ENCODE measurements around the gene RSPO4.
"Not testable (repeated sequence)": the region's sequence is repeated elsewhere in the genome, so short reads cannot be mapped to it uniquely, and the experiment has no call there.

RSPO4 gene

GRCh38 chr20:1001911-1002681, at the start of gene RSPO4:
TSS of gene RSPO4 (minus strand) at chr20:1002311. CDS start at chr20:1002164, 147 bp downstream.
- Mint-ChIP-seq H3K27ac (no peak within 1 kb of the TSS), H3K27me3 (ENCODE audit: low read depth) (peaks cover 49% of the 10 kb centered on the region)

GRCh38 chr20:1050440-1050839, 48.3 kb upstream of the RSPO4 start:
- Mint-ChIP-seq H3K36me3 (ENCODE audit: low read depth) (no peaks in the 10 kb centered on the region), H3K9me3 (no peaks in the 10 kb centered on the region), H3K4me3 (no peak overlapping the region), H3K27me3 (ENCODE audit: low read depth) (no peaks in the 10 kb centered on the region), H3K4me1 (ENCODE audit: low read depth) (no peaks in the 10 kb centered on the region), H3K27ac (no peak overlapping the region)

More at GRCh38 chr20:1001911-1002681, at the start of gene RSPO4:
- peaks cover 5% of the 10 kb centered on the region for H3K4me1 Mint-ChIP-seq (ENCODE audit: low read depth)
- H3K9me3 Mint-ChIP-seq, result no peaks in the 10 kb centered on the region
- H3K36me3 Mint-ChIP-seq (ENCODE audit: low read depth), result no peaks in the 10 kb centered on the region
- H3K4me3 Mint-ChIP-seq, result peak within 1 kb of the TSS; percentile 38

- H3K27ac Mint-ChIP-seq, result no peak overlapping the region
- no peaks in the 10 kb centered on the region for H3K36me3 Mint-ChIP-seq (ENCODE audit: low read depth)
- H3K27me3 Mint-ChIP-seq (ENCODE audit: low read depth), result no peaks in the 10 kb centered on the region
- H3K4me3 Mint-ChIP-seq, result no peak overlapping the region
- H3K9me3 Mint-ChIP-seq, result no peaks in the 10 kb centered on the region
- H3K4me1 Mint-ChIP-seq (ENCODE audit: low read depth), result no peaks in the 10 kb centered on the region
Observed at GRCh38 chr20:1045860-1046418, 43.8 kb upstream of the RSPO4 start.

DNA sequence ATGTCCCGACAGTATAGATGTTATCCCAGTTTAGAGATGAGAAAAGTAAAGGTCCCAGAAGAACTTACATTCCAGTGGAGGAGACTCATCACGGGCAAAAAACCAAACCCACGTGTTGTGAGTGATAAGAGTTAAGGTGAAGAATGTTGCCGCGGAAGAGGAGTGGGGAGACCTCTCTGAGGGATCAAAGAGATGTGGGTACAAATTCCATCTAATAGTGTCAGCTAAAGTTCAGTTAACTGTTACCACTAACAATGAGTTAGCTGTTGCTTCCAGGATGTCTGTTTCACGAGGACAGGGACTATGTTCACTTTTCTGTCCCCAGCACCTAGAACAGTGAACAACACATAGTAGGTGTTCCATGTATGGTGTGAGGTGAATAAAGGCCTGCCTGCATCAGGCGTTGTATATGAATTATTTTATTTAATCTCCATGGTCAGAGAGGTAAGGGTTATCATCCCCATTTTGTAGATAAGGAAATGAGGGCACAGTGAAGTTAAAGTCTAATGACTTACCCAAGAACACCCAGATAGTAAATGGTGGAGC, 39.8 kb upstream of the RSPO4 start:
- no peaks in the 10 kb centered on the region for H3K9me3 Mint-ChIP-seq
- H3K27ac Mint-ChIP-seq, result no peak overlapping the region
- H3K4me1 Mint-ChIP-seq (ENCODE audit: low read depth), result no peaks in the 10 kb centered on the region
- no peaks in the 10 kb centered on the region for H3K36me3 Mint-ChIP-seq (ENCODE audit: low read depth)
- H3K27me3 Mint-ChIP-seq (ENCODE audit: low read depth), result no peaks in the 10 kb centered on the region
- H3K4me3 Mint-ChIP-seq, result no peak overlapping the region

- no peaks in the 10 kb centered on the region for H3K36me3 Mint-ChIP-seq (ENCODE audit: low read depth)
- H3K27ac Mint-ChIP-seq, result no peak overlapping the region
- H3K4me3 Mint-ChIP-seq, result no peak overlapping the region
- H3K27me3 Mint-ChIP-seq (ENCODE audit: low read depth), result no peaks in the 10 kb centered on the region
- no peaks in the 10 kb centered on the region for H3K4me1 Mint-ChIP-seq (ENCODE audit: low read depth)
- H3K9me3 Mint-ChIP-seq, result no peaks in the 10 kb centered on the region
Observed at GRCh38 chr20:1038205-1038604, 36.1 kb upstream of the RSPO4 start.

DNA sequence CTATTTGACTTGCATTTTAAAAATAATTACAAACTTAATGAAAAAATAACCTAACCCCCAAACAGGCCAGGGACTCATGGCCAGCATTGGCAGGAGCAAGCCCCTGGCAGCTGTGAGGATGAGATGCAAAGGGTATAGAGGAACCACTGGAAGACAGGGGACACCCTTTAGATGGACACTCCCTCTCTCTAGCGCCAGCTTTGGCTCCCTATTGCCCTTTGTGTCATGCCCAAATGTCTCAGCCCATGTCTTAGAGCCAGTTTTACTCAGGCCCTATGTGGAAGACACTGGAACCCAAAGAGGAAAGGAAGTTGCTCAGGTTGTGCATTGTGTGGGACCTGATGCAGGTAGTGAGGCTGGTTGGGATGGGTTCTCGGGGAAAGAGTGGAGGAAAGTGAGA, 34.9 kb upstream of the RSPO4 start:
- Mint-ChIP-seq H3K4me1 (ENCODE audit: low read depth) (no peaks in the 10 kb centered on the region), H3K27ac (no peak overlapping the region), H3K36me3 (ENCODE audit: low read depth) (no peaks in the 10 kb centered on the region), H3K4me3 (no peak overlapping the region), H3K9me3 (no peaks in the 10 kb centered on the region), H3K27me3 (ENCODE audit: low read depth) (no peaks in the 10 kb centered on the region)

GRCh38 chr20:1035466-1035865, 33.4 kb upstream of the RSPO4 start:
- no peak overlapping the region for H3K27ac Mint-ChIP-seq
- no peaks in the 10 kb centered on the region for H3K36me3 Mint-ChIP-seq (ENCODE audit: low read depth)
- no peaks in the 10 kb centered on the region for H3K9me3 Mint-ChIP-seq
- H3K4me1 Mint-ChIP-seq (ENCODE audit: low read depth), result no peaks in the 10 kb centered on the region
- H3K27me3 Mint-ChIP-seq (ENCODE audit: low read depth), result no peaks in the 10 kb centered on the region
- H3K4me3 Mint-ChIP-seq, result no peak overlapping the region

DNA sequence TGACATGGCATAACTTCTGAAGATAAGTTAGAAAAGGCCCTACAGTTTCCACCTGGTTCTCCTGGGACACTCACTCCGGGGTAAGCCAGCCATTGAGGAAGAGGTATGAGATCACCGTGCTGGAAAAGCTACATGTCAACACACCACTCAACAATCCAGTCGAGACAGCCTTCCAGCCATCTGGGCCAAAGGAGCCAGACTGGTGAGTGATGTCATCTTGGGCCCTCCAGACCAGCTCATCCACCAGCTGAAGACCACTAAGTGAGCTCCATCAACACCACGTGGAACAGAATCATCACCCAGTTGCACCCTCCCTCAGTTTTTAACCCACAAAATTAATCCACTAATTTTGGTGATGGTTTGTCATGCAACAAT, 32.3 kb upstream of the RSPO4 start:
- H3K27me3 Mint-ChIP-seq (ENCODE audit: low read depth), result no peaks in the 10 kb centered on the region
- no peaks in the 10 kb centered on the region for H3K9me3 Mint-ChIP-seq
- H3K27ac Mint-ChIP-seq, result no peak overlapping the region
- H3K4me1 Mint-ChIP-seq (ENCODE audit: low read depth), result no peaks in the 10 kb centered on the region
- H3K4me3 Mint-ChIP-seq, result no peak overlapping the region
- H3K36me3 Mint-ChIP-seq (ENCODE audit: low read depth), result no peaks in the 10 kb centered on the region

- Mint-ChIP-seq H3K27me3 (ENCODE audit: low read depth) (no peaks in the 10 kb centered on the region), H3K4me3 (no peak overlapping the region), H3K36me3 (ENCODE audit: low read depth) (no peaks in the 10 kb centered on the region), H3K9me3 (no peaks in the 10 kb centered on the region), H3K27ac (no peak overlapping the region), H3K4me1 (ENCODE audit: low read depth) (no peaks in the 10 kb centered on the region)
Observed at GRCh38 chr20:1033751-1034414, 31.8 kb upstream of the RSPO4 start.

- Mint-ChIP-seq H3K9me3 (no peaks in the 10 kb centered on the region), H3K4me3 (no peak overlapping the region), H3K27ac (no peak overlapping the region)
Observed at GRCh38 chr20:1029980-1030379, 27.9 kb upstream of the RSPO4 start.

GRCh38 chr20:1026214-1026613, 24.1 kb upstream of the RSPO4 start:
- not testable (repeated sequence) for H3K4me3 Mint-ChIP-seq; H3K4me1 Mint-ChIP-seq (ENCODE audit: low read depth)

More at GRCh38 chr20:1029980-1030379, 27.9 kb upstream of the RSPO4 start:
- H3K36me3 Mint-ChIP-seq (ENCODE audit: low read depth), result no peaks in the 10 kb centered on the region
- H3K4me1 Mint-ChIP-seq (ENCODE audit: low read depth), result no peaks in the 10 kb centered on the region
- no peaks in the 10 kb centered on the region for H3K27me3 Mint-ChIP-seq (ENCODE audit: low read depth)

DNA sequence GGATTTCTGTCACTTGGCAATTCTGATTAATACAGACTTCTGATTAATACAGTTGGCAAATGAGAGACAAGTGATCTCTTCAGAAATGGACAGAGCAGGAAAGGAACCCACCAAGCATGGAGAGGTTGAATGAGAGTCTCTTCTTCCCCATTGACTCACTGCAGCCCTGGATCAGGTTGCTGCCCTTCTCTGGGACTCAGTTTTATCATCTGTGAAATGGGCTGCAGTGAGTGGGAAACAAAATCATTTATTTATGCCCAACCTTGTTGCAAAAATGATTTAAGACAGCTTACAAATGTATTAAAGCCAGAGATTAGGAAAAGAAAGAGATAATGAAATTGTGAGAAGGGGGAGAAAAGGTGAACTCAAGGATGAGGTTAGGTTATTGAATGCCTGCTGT, 20.8 kb upstream of the RSPO4 start:
- Mint-ChIP-seq H3K4me3 (no peak overlapping the region), H3K36me3 (ENCODE audit: low read depth) (no peaks in the 10 kb centered on the region), H3K27me3 (ENCODE audit: low read depth) (peaks cover 8% of the 10 kb centered on the region), H3K27ac (no peak overlapping the region), H3K4me1 (ENCODE audit: low read depth) (no peaks in the 10 kb centered on the region), H3K9me3 (no peaks in the 10 kb centered on the region)

More at GRCh38 chr20:1026214-1026613, 24.1 kb upstream of the RSPO4 start:
- not testable (repeated sequence) for H3K27me3 Mint-ChIP-seq (ENCODE audit: low read depth); H3K9me3 Mint-ChIP-seq; H3K27ac Mint-ChIP-seq; H3K36me3 Mint-ChIP-seq (ENCODE audit: low read depth)

GRCh38 chr20:1020614-1021013, 18.5 kb upstream of the RSPO4 start:
- Mint-ChIP-seq H3K4me3 (no peak overlapping the region), H3K4me1 (ENCODE audit: low read depth) (no peaks in the 10 kb centered on the region)

DNA sequence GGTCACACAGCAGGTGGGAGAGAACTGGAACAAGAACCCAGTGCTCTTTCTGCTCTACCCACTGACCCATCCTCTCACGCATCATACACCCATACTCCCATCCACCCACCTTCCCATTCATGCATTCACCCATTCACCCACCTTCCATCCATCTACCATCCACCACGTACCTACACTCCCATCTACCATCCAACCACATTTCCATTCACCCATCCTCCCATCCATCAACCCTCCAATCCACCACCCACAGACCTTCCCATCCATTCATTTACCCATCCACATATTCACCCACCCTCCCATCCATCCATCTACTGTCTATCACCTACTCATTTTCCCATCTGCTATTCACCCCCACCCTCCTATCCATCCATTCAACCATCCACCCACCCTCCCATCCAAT, 17.2 kb upstream of the RSPO4 start:
- no peaks in the 10 kb centered on the region for H3K4me1 Mint-ChIP-seq (ENCODE audit: low read depth)
- H3K27ac Mint-ChIP-seq, result no peak overlapping the region
- H3K9me3 Mint-ChIP-seq, result no peaks in the 10 kb centered on the region
- H3K4me3 Mint-ChIP-seq, result no peak overlapping the region
- peaks cover 8% of the 10 kb centered on the region for H3K27me3 Mint-ChIP-seq (ENCODE audit: low read depth)
- H3K36me3 Mint-ChIP-seq (ENCODE audit: low read depth), result no peaks in the 10 kb centered on the region

More at GRCh38 chr20:1020614-1021013, 18.5 kb upstream of the RSPO4 start:
- Mint-ChIP-seq H3K36me3 (ENCODE audit: low read depth) (no peaks in the 10 kb centered on the region), H3K27ac (no peak overlapping the region), H3K9me3 (no peaks in the 10 kb centered on the region), H3K27me3 (ENCODE audit: low read depth) (peaks cover 8% of the 10 kb centered on the region)

DNA sequence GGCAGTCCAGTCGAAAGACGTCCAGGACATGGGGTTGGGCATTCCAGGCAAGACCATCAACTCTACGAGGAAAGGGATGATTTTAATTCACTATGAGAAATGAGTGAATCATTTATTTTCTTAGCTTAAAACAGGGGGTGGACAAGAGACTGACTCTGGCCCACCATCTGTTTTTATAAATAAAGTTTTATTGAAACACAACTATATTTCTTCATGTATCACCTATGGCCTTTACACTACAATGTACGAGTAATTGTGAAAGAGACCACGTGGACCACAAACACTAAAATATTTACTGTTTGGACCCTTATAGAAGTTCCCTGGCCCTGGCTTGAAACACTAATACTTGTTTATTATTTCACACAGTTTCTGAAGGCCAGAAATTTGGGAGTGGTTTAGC, 15.6 kb upstream of the RSPO4 start:
- Mint-ChIP-seq H3K9me3 (no peaks in the 10 kb centered on the region), H3K27me3 (ENCODE audit: low read depth) (peaks cover 8% of the 10 kb centered on the region), H3K36me3 (ENCODE audit: low read depth) (no peaks in the 10 kb centered on the region), H3K27ac (no peak overlapping the region), H3K4me1 (ENCODE audit: low read depth) (no peaks in the 10 kb centered on the region), H3K4me3 (no peak overlapping the region)

Measured in T-helper 1 cell treated with Interleukin-12 subunit alpha and Interleukin-12 subunit beta and Interleukin-4 antibody, amounts not matched to agents 30 μg/mL and 1 μg/mL, for 36 hours (primary cell).